Hepatocyte (in vitro differentiated cells): ENCODE data around the gene ITGA11. TPM values are rescaled to one million over a fixed set of nuclear protein-coding genes. Genes with fewer than 3 reads are reported as not detected.
"Not testable (repeated sequence)": the region's sequence is repeated elsewhere in the genome, so short reads cannot be mapped to it uniquely, and the experiment has no call there.

ENCODE experiments used
- DNase-seq: peaks from one replicate; pipeline ENCODE4 v3.0.0-alpha.2; 2016; ENCODE audit warnings: low spot score
- H2AFZ ChIP-seq: fragments of 200-600 bp; sonication (generic); 2 replicates; pipeline ENCODE4 v1.6.0; 2016; ENCODE audit warnings: antibody characterized with exemption, mild to moderate bottlenecking
- H3K27ac ChIP-seq: fragments of 200-600 bp; sonication (generic); 2 replicates; pipeline ENCODE4 v1.5.1; 2016; ENCODE audit warnings: mild to moderate bottlenecking
- H3K27me3 ChIP-seq: fragments of 200-600 bp; sonication (generic); 2 replicates; pipeline ENCODE4 v1.6.1; 2016
- H3K36me3 ChIP-seq: fragments of 200-600 bp; sonication (generic); replicated peaks from 2 replicates; pipeline ENCODE4 v1.5.1; 2016; ENCODE audit warnings: low read depth; ENCODE audit not compliant: insufficient read depth
- H3K4me1 ChIP-seq: fragments of 200-600 bp; sonication (generic); 2 replicates; pipeline ENCODE4 v1.5.1; 2016; ENCODE audit warnings: mild to moderate bottlenecking, moderate library complexity; ENCODE audit not compliant: insufficient read depth
- H3K4me2 ChIP-seq: fragments of 200-600 bp; sonication (generic); 2 replicates; pipeline ENCODE4 v1.6.0; 2016
- H3K4me3 ChIP-seq: fragments of 200-600 bp; sonication (generic); 2 replicates; pipeline ENCODE4 v1.5.1; 2016; ENCODE audit warnings: mild to moderate bottlenecking
- H3K79me2 ChIP-seq: fragments of 200-600 bp; sonication (generic); 2 replicates; pipeline ENCODE4 v1.6.0; 2017; ENCODE audit warnings: mild to moderate bottlenecking
- H3K9me2 ChIP-seq: fragments of 200-600 bp; sonication (generic); replicated peaks from 2 replicates; pipeline ENCODE4 v1.6.0; 2017; ENCODE audit warnings: mild to moderate bottlenecking; ENCODE audit not compliant: insufficient read depth
- H3K9me3 ChIP-seq: fragments of 200-600 bp; sonication (generic); 2 replicates; pipeline ENCODE4 v1.5.1; 2016; ENCODE audit warnings: low read depth, mild to moderate bottlenecking
- H4K20me1 ChIP-seq: fragments of 200-600 bp; sonication (generic); 2 replicates; pipeline ENCODE4 v1.6.0; 2016; ENCODE audit warnings: mild to moderate bottlenecking; ENCODE audit not compliant: insufficient read depth, poor library complexity, severe bottlenecking
- EZH2 ChIP-seq: fragments of 200-600 bp; sonication (generic); IDR thresholded peaks from 2 replicates; pipeline ENCODE4 v1.6.1; 2016; ENCODE audit warnings: antibody characterized with exemption, mild to moderate bottlenecking, borderline replicate concordance
- EZH2phosphoT487 ChIP-seq: fragments of 200-600 bp; sonication (generic); IDR thresholded peaks from one replicate; pipeline ENCODE4 v1.6.1; 2018; ENCODE audit warnings: antibody characterized with exemption, mild to moderate bottlenecking, low read depth, moderate library complexity; ENCODE audit not compliant: unreplicated experiment, severe bottlenecking
- WGBS: methylation state at CpG from one replicate; pipeline ENCODE4 v1.1.6; 2016; ENCODE audit warnings: low lambda C conversion rate; ENCODE audit errors: missing lambda C conversion rate; 5-methylcytosine and 5-hydroxymethylcytosine counted together
- polyA plus RNA-seq: library from polyadenylated mRNA; unstranded; fragments of >200 nt; fragmentation: Nextera tagmentation; extraction: Ambion mirVana; gene quantifications from 2 replicates; pipeline ENCODE4 v1.2.1, GENCODE V29; 2016
- total RNA-seq: library from RNA; depleted of rRNA; stranded (reverse); fragments of >200 nt; gene quantifications from 2 replicates; pipeline ENCODE4 v1.2.3, GENCODE V29; 2014
- TF ChIP-seq, protein P1 (sequence below): fragments of 200-600 bp; sonication (generic); IDR thresholded peaks from 2 replicates; pipeline ENCODE4 v1.5.1; 2016; ENCODE audit warnings: antibody characterized with exemption, mild to moderate bottlenecking; ENCODE audit not compliant: poor library complexity

ITGA11 gene
- total and polyA plus RNA-seq, 2 experiments from 2014 or later, result 9.7 to 19.6 TPM

DNA sequence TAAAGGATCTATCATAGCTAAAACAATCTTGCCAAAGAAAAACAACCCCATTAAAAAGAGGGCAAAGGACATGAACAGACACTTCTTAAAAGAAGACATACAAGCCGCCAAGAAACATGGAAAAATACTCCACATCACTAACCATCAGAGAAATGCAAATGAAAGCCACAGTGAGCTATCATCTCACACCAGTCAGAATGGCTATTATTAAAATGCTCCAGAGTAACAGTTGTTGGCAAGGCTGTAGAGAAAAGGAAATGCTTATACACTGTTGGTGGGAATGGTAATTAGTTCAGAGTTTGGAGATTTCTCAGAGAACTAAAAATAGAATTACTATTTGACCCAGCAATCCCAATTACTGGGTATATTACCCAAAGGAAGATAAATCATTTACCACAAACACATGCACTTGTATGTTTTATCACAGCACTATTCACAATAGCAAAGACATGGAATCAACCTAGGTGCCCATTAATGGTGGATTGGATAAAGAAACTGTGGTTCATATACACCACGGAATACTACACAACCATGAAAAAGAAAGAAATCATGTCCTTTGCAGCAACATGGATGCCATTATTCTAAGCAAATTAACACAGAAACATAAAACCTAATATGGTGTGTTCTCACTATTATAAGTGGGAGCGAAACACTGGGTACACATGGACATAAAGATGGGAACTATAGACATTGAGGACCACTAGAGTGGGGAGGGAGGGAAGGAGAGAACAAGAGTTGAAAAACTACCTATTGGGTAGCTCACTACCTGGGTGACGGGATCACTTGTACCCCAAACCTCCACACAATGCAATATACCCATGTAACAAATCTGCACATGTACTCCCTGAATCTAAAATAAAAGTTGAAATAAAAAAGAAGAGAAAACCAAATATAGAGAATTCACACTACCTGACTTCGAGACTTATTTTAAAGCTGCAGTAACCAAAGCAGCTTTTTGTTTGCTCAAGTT, 32.6 kb downstream of the ITGA11 start:
- no peaks in the 10 kb centered on the region for H3K79me2 ChIP-seq
- 83% methylated on average over 5 of the region's 5 CpGs for WGBS

DNA sequence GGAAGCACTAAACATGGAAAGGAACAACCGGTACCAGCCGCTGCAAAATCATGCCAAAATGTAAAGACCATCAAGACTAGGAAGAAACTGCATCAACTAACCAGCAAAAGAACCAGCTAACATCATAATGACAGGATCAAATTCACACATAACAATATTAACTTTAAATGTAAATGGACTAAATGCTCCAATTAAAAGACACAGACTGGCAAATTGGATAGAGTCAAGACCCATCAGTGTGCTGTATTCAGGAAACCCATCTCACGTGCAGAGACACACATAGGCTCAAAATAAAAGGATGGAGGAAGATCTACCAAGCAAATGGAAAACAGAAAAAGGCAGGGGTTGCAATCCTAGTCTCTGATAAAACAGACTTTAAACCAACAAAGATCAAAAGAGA, 34.0 kb downstream of the ITGA11 start:
- not testable (repeated sequence) for H3K79me2 ChIP-seq

More for the DNA sequence above, 32.6 kb downstream of the ITGA11 start:
- Histone ChIP-seq H2AFZ (no peak overlapping the region), H3K27me3 (no peaks in the 10 kb centered on the region), H3K4me2 (peak overlapping the region; percentile 15), H3K9me3 (no peaks in the 10 kb centered on the region), H3K4me3 (no peak overlapping the region), H4K20me1 (no peaks in the 10 kb centered on the region), H3K36me3 (no peaks in the 10 kb centered on the region), H3K27ac (peak overlapping the region; percentile 29), H3K4me1 (no peaks in the 10 kb centered on the region), H3K9me2 (no peaks in the 10 kb centered on the region)
- no peak for TF ChIP-seq EZH2
- no peak for TF ChIP-seq EZH2phosphoT487
- TF ChIP-seq, protein P1, sequence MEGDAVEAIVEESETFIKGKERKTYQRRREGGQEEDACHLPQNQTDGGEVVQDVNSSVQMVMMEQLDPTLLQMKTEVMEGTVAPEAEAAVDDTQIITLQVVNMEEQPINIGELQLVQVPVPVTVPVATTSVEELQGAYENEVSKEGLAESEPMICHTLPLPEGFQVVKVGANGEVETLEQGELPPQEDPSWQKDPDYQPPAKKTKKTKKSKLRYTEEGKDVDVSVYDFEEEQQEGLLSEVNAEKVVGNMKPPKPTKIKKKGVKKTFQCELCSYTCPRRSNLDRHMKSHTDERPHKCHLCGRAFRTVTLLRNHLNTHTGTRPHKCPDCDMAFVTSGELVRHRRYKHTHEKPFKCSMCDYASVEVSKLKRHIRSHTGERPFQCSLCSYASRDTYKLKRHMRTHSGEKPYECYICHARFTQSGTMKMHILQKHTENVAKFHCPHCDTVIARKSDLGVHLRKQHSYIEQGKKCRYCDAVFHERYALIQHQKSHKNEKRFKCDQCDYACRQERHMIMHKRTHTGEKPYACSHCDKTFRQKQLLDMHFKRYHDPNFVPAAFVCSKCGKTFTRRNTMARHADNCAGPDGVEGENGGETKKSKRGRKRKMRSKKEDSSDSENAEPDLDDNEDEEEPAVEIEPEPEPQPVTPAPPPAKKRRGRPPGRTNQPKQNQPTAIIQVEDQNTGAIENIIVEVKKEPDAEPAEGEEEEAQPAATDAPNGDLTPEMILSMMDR, result no peak
- no peak for DNase-seq

DNA sequence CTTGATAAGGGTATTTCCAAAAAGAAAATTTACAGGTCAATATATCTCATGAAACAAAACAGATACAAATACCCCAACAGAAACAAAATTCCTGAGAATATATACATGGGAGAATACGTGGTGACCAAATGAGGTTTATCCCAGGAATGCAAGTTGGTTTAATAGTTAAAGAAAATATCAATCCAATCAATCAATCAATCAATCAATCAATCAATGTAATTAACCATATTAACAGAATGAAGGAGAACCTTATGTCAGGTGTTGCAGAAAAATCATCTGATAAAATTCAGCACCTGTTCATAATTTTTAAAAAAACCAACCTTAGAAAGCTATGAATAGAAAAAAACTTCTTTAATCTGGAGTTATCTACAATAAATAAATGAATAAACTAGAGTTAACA, 35.9 kb downstream of the ITGA11 start:
- Histone ChIP-seq H3K27me3 (no peaks in the 10 kb centered on the region), H3K4me2 (no peak overlapping the region), H3K27ac (no peak overlapping the region), H3K36me3 (no peaks in the 10 kb centered on the region), H4K20me1 (no peaks in the 10 kb centered on the region), H3K79me2 (no peaks in the 10 kb centered on the region), H3K9me2 (no peaks in the 10 kb centered on the region), H3K4me1 (no peaks in the 10 kb centered on the region), H2AFZ (no peak overlapping the region), H3K9me3 (no peaks in the 10 kb centered on the region), H3K4me3 (no peak overlapping the region)
- no peak for TF ChIP-seq EZH2phosphoT487
- no peak for TF ChIP-seq EZH2
- TF ChIP-seq, protein P1, result no peak
- DNase-seq, result no peak
- 96% methylated on average over 1 of the region's 1 CpG for WGBS

More for the DNA sequence above, 34.0 kb downstream of the ITGA11 start:
- WGBS, result 90% methylated on average over 2 of the region's 3 CpGs
- H3K36me3 ChIP-seq, H3K9me2 ChIP-seq, H4K20me1 ChIP-seq, DNase-seq, H3K27me3 ChIP-seq, H2AFZ ChIP-seq, H3K27ac ChIP-seq, H3K9me3 ChIP-seq, H3K4me2 ChIP-seq, H3K4me1 ChIP-seq, H3K4me3 ChIP-seq: not testable (repeated sequence)

DNA sequence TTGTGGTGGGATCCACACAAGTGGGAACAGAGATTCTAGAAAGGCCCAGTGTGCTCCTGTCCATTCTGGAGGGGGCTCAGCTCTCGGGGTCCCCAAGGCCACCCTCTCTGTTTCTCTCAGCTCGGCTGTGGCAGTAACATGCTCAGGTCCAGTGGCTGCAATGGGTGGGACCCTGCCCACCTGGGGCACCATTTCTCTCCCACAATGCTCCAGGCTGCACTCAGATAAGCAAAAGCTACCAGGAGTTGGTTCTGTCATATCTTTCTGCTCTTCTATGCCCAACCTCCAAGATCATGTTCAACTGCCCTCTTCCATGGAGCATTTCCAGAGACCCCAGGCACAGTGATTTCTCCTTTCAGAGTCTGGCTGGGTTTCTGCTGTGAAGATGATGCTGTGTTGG, 40.8 kb downstream of the ITGA11 start:
- Histone ChIP-seq H3K27me3 (no peaks in the 10 kb centered on the region), H4K20me1 (no peaks in the 10 kb centered on the region), H3K9me2 (no peaks in the 10 kb centered on the region), H3K27ac (no peak overlapping the region), H3K4me2 (no peak overlapping the region), H3K9me3 (no peaks in the 10 kb centered on the region), H3K79me2 (no peaks in the 10 kb centered on the region), H2AFZ (no peak overlapping the region), H3K4me3 (no peak overlapping the region), H3K4me1 (no peaks in the 10 kb centered on the region), H3K36me3 (no peaks in the 10 kb centered on the region)
- 96% methylated on average over 2 of the region's 2 CpGs for WGBS
- TF ChIP-seq EZH2 (no peak), EZH2phosphoT487 (no peak)
- TF ChIP-seq, protein P1, result no peak
- no peak for DNase-seq
